Measurements from ENCODE around the gene HDLBP.

The HDLBP gene

GRCh38 chr2:241249654-241250053 is 65.8 kb downstream of the HDLBP start:
- FAIRE-seq (no peak), DNase-seq (ENCODE audit: insufficient read length, low spot score) (no peak)
- TF ChIP-seq POLR2A (IDR thresholded peaks at IDR 0.05; ENCODE audit: low read depth, low read length), result no peak

GRCh38 chr2:241248897-241249296 is 66.6 kb downstream of the HDLBP start:
- TF ChIP-seq POLR2A (IDR thresholded peaks at IDR 0.05; ENCODE audit: low read depth, low read length), result no peak
- FAIRE-seq (no peak), DNase-seq (ENCODE audit: insufficient read length, low spot score) (no peak)

DNA sequence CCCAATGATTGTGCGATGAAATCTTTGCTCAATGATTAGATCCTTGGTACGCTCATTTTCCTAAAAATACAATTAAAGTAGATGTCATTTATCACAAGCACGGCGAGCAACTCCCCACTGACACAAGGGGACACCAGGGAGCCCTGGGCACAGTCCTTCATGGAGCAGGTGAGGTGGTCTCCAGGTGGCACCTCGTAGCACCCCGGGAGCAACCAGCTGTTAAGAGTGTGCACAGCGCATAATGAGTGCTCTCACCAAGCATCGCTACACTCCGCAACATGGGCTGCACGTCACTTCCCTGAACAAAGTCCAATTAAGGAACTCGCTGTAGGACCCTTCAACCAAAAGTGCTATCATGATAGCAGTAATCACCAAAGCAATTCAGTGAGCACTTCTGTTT is 67.2 kb downstream of the HDLBP start:
- FAIRE-seq, result no peak
- no peak for TF ChIP-seq POLR2A (IDR thresholded peaks at IDR 0.05; ENCODE audit: low read depth, low read length)
- DNase-seq (ENCODE audit: insufficient read length, low spot score), result no peak

DNA sequence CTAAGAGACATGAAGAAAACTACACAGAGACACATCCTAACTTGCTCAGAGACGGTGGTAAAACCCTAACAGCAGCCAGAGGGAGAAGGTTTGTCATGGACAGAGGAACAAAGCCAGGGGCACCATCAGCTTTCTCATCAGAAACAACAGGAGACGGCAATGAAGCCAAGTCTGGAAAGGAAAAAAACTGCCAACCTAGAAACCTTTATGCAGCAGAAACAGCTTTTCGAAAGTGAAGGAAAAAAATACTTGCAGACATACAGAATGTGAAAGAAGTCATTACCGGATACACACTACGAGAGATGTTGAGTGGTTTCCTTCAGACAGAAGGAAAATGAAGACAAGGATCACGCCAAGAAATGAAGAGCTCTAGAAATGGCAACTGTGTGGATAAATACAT is 71.1 kb downstream of the HDLBP start:
- DNase-seq (ENCODE audit: insufficient read length, low spot score) (no peak), FAIRE-seq (no peak)
- TF ChIP-seq POLR2A (IDR thresholded peaks at IDR 0.05; ENCODE audit: low read depth, low read length), result no peak

GRCh38 chr2:241242306-241242705 is 73.2 kb downstream of the HDLBP start:
- TF ChIP-seq POLR2A (IDR thresholded peaks at IDR 0.05; ENCODE audit: low read depth, low read length), result no peak
- DNase-seq (ENCODE audit: insufficient read length, low spot score) (no peak), FAIRE-seq (no peak)

- TF ChIP-seq POLR2A (IDR thresholded peaks at IDR 0.05; ENCODE audit: low read depth, low read length), result no peak
- DNase-seq (ENCODE audit: insufficient read length, low spot score) (no peak), FAIRE-seq (no peak)
Measured at GRCh38 chr2:241241669-241242068, 73.8 kb downstream of the HDLBP start.

- no peak for TF ChIP-seq POLR2A (IDR thresholded peaks at IDR 0.05; ENCODE audit: low read depth, low read length)
- no peak for DNase-seq (ENCODE audit: insufficient read length, low spot score)
- FAIRE-seq, result no peak
Measured at GRCh38 chr2:241240320-241241004, 75.0 kb downstream of the HDLBP start.

DNA sequence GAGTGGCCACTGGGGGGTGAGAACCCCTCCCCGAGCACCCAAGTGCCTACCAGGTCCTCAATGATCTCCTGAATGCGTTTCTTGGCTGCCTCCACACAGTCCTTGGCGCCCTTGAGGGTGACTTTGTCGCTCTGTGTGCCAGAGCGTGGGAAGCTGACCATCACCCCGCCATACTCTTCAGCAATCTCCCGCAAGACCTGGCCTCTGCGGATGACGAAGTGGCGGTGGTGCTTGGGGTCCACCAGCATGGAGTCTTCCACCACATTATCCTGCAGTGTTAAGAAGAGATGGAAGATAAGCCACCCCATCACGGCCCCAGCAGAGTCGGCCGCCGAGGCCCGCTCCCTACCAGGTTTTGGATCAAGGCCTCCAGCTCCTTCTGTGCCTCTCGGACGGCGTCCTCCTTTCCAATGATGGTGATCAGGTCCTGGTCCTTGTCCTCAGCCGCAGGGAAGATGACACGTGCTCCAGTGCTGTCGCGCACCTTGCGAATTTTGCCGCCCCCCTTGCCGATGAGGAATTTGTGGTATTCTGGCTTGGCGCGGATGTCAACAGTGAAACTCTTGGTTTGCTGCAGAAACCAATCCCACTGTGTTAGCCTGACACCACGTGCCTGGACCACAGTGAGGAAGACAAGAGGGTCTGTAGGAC is 75.8 kb downstream of the HDLBP start:
- FAIRE-seq, result no peak
- no peak for TF ChIP-seq POLR2A (IDR thresholded peaks at IDR 0.05; ENCODE audit: low read depth, low read length)

GRCh38 chr2:241238693-241239198 is 76.7 kb downstream of the HDLBP start:
- no peak for DNase-seq (ENCODE audit: insufficient read length, low spot score)
- TF ChIP-seq POLR2A (IDR thresholded peaks at IDR 0.05; ENCODE audit: low read depth, low read length), result no peak
- no peak for FAIRE-seq

More for the DNA sequence above, 75.8 kb downstream of the HDLBP start:
- no peak for DNase-seq (ENCODE audit: insufficient read length, low spot score)

GRCh38 chr2:241237949-241238371 is 77.5 kb downstream of the HDLBP start:
- TF ChIP-seq POLR2A (IDR thresholded peaks at IDR 0.05; ENCODE audit: low read depth, low read length), result no peak

GRCh38 chr2:241237047-241237446 is 78.4 kb downstream of the HDLBP start:
- DNase-seq (ENCODE audit: insufficient read length, low spot score), result no peak
- no peak for FAIRE-seq
- TF ChIP-seq POLR2A (IDR thresholded peaks at IDR 0.05; ENCODE audit: low read depth, low read length), result no peak

More at GRCh38 chr2:241237949-241238371, 77.5 kb downstream of the HDLBP start:
- FAIRE-seq (no peak), DNase-seq (ENCODE audit: insufficient read length, low spot score) (no peak)

DNA sequence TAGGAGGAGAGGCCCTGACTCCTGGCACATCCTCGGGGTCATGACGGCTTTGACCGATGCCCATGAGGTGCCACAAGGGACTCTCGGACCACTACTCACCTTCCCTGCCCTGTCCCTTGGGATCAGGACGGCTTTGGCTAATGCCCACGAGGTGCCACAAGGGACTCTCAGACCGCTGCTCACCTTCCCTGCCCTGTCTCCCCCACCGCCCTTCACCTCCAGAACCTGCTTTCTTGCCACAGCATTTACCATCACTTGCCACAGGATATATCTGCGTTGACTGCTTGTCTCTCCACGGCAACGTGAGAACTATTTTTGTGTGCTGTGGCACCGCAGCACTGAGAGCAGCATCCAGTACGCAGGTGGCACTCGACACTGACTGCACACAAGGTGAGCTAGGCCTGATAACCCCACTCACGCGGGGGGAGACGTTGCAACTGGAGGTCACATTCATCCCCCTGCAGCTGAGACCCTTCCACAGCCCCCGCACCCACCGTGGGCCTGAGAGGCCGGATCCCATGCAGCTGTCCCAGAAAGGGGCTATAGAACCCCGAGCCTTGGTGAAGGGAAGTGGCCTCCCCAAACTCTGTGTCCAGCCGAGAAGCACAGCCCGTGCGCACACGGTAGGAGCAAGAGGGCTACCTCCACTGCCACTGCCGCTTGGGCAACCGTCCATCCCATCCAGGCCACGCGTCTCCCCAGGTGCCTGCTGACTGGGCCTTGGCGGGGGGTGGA is 79.4 kb downstream of the HDLBP start:
- DNase-seq (ENCODE audit: insufficient read length, low spot score) (no peak), FAIRE-seq (no peak)
- TF ChIP-seq POLR2A (IDR thresholded peaks at IDR 0.05; ENCODE audit: low read depth, low read length), result no peak

- DNase-seq (ENCODE audit: insufficient read length, low spot score) (no peak), FAIRE-seq (no peak)
- no peak for TF ChIP-seq POLR2A (IDR thresholded peaks at IDR 0.05; ENCODE audit: low read depth, low read length)
Measured at GRCh38 chr2:241234962-241235740, 80.3 kb downstream of the HDLBP start.

All from H54 (cell line).